AG04449 (cell line): Measurements from ENCODE around the gene SIT1.
"Not testable (repeated sequence)": the region's sequence is repeated elsewhere in the genome, so short reads cannot be mapped to it uniquely, and the experiment has no call there.

Source experiments
- CTCF ChIA-PET: fragments of 350-600 bp; formaldehyde crosslinking; extraction: SDS; loops from one replicate; lab custom pipeline; 2021; ENCODE audit warnings: antibody characterized with exemption; lab: Yijun Ruan, JAX
- POLR2A ChIA-PET: fragments of 400-600, 350-600 bp; formaldehyde crosslinking; extraction: SDS; loops from one replicate; lab custom pipeline; 2020; ENCODE audit warnings: antibody characterized with exemption, inconsistent platforms; lab: Yijun Ruan, JAX
- DNase-seq: peaks from one replicate; pipeline ENCODE4 v3.0.0-alpha.2; 2010; ENCODE audit warnings: low read depth, low spot score
- H3K4me3 ChIP-seq: 2 replicates; pipeline ENCODE4 v1.5.1; 2011; ENCODE audit warnings: low read depth, mild to moderate bottlenecking, control low read depth, low read length
- CTCF ChIP-seq: IDR thresholded peaks from one replicate; pipeline ENCODE4 v1.5.1; 2011; ENCODE audit warnings: mild to moderate bottlenecking, moderate library complexity, low read length, control low read depth, inconsistent platforms; ENCODE audit not compliant: insufficient read depth; ENCODE audit errors: missing control alignments

The SIT1 gene

GRCh38 chr9:35643046-35643445 is 7.7 kb downstream of the SIT1 start:
- POLR2A ChIA-PET = no interaction called here
- DNase-seq = no peak
- no peak for TF ChIP-seq CTCF
- CTCF ChIA-PET = interaction anchor here (0.9 to 8.3 kb wide), 2 partner anchors 17 to 39 kb away, joined by 4 to 148 read pairs; partner anchors contain the start of genes ARHGEF39, CCDC107 and RMRP
- no peak overlapping the region for H3K4me3 ChIP-seq

GRCh38 chr9:35641478-35641877 is 9.3 kb downstream of the SIT1 start:
- DNase-seq, POLR2A ChIA-PET, H3K4me3 ChIP-seq, CTCF ChIA-PET: not testable (repeated sequence)

DNA sequence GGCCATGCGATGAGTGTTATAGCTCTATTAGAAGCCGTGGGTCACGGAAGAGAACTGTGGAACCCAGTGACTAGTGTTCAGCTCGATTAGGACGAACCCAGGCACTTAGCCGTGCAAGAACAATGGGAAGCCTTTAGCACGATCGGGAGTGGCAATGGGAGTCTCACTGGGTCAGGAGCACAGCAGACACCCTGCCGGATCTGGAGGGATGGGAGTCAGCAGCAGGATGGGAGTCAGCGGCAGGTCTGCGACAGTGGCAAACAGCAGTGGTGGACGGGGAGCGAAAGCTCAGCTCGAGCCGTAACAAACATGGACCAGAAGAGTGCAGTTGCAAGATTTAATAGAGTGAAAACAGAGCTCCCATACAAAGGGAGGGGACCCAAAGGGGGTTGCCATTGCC is 10.3 kb downstream of the SIT1 start:
- not testable (repeated sequence) for DNase-seq, H3K4me3 ChIP-seq
- CTCF ChIA-PET = interaction anchor here (1.5 kb wide), 1 partner anchor 37 kb away, joined by 4 read pairs; no protein-coding TSS in a partner anchor
- POLR2A ChIA-PET = interaction anchor here (1.2 kb wide), 1 partner anchor 40 kb away, joined by 3 read pairs; no protein-coding TSS in a partner anchor

DNA sequence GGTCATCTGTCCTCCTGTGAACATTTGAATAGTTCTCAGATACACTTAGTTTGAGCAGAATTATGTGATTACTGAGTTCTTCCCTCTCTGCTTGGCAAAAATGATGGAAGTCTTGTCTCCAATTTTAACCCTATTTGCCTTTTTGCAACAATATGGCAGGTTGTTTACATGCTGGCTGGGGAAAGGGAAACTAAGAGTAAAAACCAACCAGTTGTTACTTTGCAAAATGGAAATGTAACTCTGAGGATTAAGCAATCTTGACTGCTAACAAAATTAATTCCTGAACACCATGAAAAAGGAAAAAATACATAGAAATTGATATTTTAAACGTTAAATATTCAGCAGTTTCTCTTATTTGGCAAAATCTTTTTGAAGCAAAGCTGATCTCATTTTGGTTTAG is 11.1 kb downstream of the SIT1 start:
- no peak for DNase-seq
- ChIA-PET POLR2A (interaction anchor here (1.2 kb wide), 1 partner anchor 41 kb away, joined by 3 read pairs; no protein-coding TSS in a partner anchor), CTCF (interaction anchor here (1.5 to 1.7 kb wide), 2 partner anchors 8 to 36 kb away, joined by 4 to 6 read pairs; no protein-coding TSS in a partner anchor)
- no peak overlapping the region for H3K4me3 ChIP-seq
- TF ChIP-seq CTCF = no peak

- H3K4me3 ChIP-seq, DNase-seq, POLR2A ChIA-PET: not testable (repeated sequence)
- CTCF ChIA-PET = interaction anchor here (1.5 to 1.7 kb wide), 2 partner anchors 9 to 36 kb away, joined by 4 to 6 read pairs; no protein-coding TSS in a partner anchor
Measured at GRCh38 chr9:35639225-35639624, 11.5 kb downstream of the SIT1 start.

DNA sequence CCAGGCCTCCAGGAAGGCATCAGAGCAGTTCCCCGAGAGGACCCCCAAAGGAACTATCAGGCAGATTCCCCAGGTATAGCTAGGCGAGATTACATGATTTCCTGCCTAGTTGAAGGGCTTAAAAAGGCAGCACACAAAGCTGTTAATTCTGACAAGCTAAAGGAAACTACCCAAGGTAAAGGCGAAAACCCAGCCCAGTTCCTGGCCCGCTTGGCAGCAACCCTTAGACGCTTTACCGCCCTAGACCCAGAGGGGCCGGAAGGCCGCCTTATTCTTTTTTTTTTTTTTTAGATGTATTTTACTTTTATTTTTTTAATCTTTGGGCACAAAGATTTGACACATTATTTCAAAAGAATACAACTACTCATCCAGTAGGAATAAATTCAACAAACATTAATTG is 12.0 kb downstream of the SIT1 start:
- POLR2A ChIA-PET, DNase-seq, H3K4me3 ChIP-seq: not testable (repeated sequence)
- CTCF ChIA-PET = interaction anchor here (1.7 kb wide), 1 partner anchor 9 kb away, joined by 6 read pairs; no protein-coding TSS in a partner anchor

- CTCF ChIA-PET, POLR2A ChIA-PET, DNase-seq, H3K4me3 ChIP-seq: not testable (repeated sequence)
Measured at GRCh38 chr9:35637427-35637955, 13.2 kb downstream of the SIT1 start.

- CTCF ChIA-PET = interaction anchor here (0.8 to 2.3 kb wide), 3 partner anchors 9 to 33 kb away, joined by 4 to 7 read pairs (median 5); no protein-coding TSS in a partner anchor
- DNase-seq, H3K4me3 ChIP-seq, POLR2A ChIA-PET: not testable (repeated sequence)
Measured at GRCh38 chr9:35636877-35637246, 13.9 kb downstream of the SIT1 start.

DNA sequence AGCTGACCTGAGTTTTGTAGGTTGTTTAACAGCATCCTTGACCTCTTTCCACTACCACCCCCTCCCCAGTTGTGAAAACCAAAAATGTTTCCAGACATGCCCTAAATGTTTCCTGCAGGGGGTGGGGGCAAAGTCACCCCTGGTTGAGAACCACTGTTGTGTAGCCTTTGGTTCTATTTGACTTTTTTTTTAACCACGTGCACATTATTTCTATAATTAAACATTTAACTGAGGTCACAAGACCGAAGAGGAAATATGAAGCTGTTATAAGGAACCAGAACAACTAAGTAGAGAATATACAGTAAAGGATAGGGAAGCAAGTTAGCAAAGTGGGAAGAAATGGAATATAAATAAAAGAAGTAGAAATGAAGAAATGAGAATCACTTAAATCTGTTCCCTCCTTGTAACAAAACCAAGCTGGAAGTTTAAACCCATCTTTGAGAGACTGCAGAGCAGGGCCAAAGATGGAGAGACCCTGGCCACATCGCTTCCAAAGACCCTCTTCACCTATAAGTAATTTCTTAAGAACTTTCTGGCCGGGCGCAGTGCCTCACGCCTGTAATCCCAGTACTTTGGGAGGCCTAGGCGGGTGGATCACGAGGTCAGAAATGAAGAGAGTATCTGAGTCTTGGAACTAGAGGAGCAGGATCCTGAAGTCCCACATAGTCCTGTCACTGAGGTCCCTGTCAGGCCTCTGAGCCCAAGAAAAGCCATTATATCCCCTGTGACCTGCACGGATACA is 14.4 kb downstream of the SIT1 start:
- no peak for DNase-seq
- H3K4me3 ChIP-seq = no peak overlapping the region
- POLR2A ChIA-PET = no interaction called here
- no peak for TF ChIP-seq CTCF
- CTCF ChIA-PET = interaction anchor here (0.8 to 2.3 kb wide), 4 partner anchors 10 to 33 kb away, joined by 4 to 7 read pairs (median 4); no protein-coding TSS in a partner anchor
